ENCODE results near the gene TLR8.

TLR8 gene

DNA sequence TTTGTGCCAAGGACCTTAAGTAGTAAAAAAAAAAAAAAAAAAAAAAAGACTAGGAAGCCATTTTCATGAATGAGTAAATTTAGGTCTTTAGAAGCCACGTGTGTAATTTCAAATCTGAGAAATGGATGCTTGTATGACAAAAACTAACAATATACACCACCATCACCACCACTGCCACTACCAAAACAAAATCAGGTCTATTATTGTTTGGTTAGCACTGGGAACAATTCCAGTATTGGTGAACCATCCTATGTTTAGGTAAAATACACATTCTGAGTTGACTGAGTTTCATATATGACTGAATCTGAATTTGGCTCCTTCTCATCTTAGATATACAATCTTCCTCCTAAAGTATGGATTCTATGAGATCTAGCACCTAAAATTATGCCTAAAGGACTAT, 59.7 kb downstream of the TLR8 start:
- DNase-seq (ENCODE audit: low spot score) = no peak

DNA sequence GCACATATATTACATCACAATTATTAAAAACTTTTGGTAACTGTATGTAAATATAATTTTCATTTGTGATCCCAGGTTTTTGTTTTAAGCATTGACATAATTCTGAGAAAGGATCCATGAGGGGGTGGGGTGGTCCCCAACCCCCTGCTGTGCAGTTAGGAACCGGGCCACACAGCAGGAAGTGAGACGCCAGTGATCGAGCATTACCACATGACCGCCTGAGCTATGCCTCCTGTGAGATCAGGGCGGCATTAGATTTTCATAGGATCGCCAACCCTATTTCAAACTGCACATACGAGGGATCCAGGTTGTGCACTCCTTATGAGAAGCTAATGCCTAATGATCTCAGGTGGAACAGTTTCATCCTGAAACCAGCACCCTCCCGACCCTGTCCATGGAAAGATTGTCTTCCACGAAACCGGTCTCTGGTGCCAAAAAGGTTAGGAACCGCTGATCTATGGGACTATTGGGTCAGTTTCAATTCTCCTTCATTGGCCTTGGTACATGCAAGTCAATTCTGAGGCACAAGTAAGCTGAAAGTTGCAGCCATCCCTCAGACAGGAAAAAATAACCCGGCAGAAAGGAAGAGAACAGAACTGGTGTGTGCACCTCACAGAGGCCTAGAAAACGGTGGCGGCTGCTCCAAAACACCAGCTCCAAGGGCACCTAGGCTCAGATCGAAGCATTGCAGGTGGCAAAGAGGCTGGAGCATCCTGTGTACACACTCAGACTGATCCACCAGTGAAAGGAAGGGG, 61.5 kb downstream of the TLR8 start:
- DNase-seq (ENCODE audit: low spot score) = no peak

DNA sequence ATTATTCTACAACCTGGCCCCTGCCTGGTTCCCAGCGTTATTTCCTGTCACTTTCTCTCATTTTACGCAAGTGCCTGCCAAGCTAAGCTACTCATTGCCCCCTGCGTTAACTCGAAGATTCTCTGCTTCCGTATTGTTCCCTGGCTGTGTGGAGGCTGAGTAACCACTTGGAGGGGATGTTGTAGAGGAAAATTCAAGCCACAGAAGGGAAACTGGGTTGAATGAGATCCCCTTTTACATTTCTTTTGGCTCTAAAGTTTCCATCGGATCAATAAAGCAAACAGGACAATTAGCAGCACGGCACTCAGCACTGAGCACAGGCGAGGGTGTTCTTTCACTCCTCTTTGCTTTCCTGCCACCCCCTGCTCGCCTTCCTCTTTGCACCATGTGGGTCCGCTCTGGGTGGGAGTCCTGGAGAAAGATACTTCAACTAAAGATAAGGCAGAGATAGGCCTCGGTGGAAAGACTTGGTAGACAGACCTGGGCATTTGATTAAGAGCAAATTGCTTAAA, 64.3 kb downstream of the TLR8 start:
- DNase-seq (ENCODE audit: low spot score) = no peak

DNA sequence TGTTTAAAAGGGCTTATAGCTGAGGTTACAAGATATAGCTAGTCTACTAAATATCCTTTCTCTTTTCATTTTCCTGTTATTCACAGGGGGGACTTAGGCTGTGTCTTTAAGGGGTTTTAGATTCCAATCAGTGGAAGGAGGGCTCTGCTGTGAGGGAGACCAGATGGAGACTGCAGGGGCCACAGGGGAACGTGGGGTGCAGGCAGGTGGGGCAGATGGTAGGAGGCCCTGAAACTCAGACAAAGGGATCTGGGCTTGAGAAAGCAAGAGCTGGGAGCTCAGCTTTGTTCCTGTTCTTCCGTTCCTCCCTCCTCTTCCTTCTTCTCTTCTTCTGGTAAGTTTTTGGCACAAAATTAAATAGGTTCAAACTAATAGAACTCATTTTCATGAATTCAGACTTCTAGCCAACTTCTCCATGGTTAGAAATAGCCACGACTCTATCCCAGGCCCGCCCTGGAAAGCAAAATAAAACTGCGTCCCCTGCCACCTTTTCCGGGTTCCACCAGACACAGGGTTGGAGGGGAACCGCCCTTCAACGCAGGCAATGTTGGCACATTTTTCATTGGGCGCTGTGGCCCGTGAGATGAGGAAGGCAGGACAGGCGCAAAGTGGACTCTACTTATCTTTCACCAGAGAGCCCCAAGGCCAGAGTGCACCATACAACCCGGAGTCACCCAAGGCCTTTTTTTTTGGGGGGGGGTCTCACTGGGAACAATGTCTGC, 65.0 kb downstream of the TLR8 start:
- no peak for DNase-seq (ENCODE audit: low spot score)

DNA sequence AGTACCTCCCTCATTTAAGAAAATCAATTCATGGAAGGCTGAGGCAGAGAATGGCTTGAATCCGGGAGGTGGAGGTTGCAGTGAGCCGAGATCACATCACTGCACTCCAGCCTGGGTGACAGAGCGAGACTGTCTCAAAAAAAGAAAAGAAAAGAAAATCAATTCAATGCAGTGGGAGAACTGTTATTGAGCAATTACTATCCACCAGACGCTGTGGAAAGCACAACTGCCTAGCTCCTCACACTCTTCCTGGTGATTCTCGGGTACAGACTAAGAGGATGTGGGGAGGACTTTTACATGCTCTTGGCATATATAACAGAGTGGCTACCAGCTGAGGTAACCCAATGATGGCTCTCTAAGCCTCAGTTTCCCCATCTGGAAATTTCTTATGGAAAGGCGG, 65.8 kb downstream of the TLR8 start:
- DNase-seq (ENCODE audit: low spot score) = no peak
